GM18508 (cell line): Measurements from ENCODE around the gene CDKL4.
A peak's percentile ranks its signal among the peaks of the same experiment; 100 is the strongest.
"Not testable (repeated sequence)": the region's sequence is repeated elsewhere in the genome, so short reads cannot be mapped to it uniquely, and the experiment has no call there.

Source experiments
- ATAC-seq: cut with Tn5 transposase; IDR thresholded peaks from one replicate; pipeline ENCODE4 v1.9.1; 2021; ENCODE audit warnings: moderate number of reproducible peaks; ENCODE audit not compliant: insufficient read depth, unreplicated experiment

Gene CDKL4

DNA sequence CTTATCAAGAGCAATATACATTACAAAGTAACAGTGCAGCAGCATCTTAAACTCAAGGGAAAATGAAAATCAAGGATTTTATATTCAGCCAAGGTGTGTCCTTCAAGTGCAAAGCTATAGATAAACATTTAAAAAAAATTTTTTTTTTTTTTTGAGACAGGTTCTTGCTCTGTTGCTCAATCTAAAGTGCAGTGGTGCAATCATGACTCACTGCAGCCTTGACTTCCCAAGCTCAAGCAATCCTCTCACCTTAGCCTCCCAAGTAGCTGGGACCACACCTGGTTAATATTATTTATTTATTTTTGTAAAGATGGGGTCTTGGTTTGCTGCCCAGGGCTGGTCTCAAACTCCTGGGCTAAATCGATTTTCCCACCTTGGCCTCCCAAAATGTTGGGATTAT, 9.0 kb downstream of the CDKL4 start:
- no peak for ATAC-seq

- no peak for ATAC-seq
These were observed 11.6 kb downstream of the CDKL4 start for GRCh38 chr2:39232141-39232540.

GRCh38 chr2:39228413-39229209, 15.2 kb downstream of the CDKL4 start:
- ATAC-seq = no peak

- peak; percentile 75 for ATAC-seq
These were observed 15.9 kb downstream of the CDKL4 start for GRCh38 chr2:39227628-39228412.

DNA sequence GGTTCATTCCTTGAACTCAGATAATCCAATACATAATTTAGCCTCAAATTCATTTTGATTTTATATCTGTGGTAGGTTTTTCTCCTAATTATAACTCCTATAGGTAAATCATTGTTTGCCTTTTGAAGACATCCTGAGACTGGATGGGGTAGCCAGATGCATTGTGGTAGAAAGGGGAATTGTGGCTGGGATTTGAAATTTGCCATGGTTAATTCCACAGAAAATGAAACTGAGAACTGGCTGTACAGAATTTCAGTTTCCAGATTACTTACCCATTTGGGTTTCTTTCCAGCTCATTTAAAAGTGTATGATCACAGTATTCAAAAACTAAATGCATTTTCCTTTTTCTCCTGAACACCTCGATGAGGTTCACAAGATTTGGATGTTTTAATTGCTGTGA, 18.2 kb downstream of the CDKL4 start:
- no peak for ATAC-seq

- ATAC-seq = no peak
These were observed 19.9 kb downstream of the CDKL4 start for GRCh38 chr2:39223909-39224308.

GRCh38 chr2:39221459-39221858, 22.3 kb downstream of the CDKL4 start:
- no peak for ATAC-seq

DNA sequence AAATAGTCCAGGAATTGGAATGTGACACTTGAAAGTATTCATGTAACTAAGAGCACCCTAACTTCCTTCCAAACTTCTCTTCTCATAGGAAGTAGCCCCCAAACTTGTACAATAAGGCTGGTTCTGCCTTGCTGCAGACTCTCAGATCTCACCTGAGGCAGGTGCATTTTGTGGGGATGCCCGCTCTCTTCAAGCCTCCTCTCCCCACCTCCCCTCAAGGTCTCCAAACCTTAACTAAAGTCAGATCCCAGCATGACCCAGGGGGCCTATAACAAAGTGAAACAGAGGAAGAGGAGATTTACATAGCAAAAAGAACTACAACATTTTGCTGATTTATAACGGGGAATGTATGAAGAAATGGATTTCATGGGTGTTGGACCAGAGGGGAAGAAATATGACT, 23.6 kb downstream of the CDKL4 start:
- no peak for ATAC-seq

DNA sequence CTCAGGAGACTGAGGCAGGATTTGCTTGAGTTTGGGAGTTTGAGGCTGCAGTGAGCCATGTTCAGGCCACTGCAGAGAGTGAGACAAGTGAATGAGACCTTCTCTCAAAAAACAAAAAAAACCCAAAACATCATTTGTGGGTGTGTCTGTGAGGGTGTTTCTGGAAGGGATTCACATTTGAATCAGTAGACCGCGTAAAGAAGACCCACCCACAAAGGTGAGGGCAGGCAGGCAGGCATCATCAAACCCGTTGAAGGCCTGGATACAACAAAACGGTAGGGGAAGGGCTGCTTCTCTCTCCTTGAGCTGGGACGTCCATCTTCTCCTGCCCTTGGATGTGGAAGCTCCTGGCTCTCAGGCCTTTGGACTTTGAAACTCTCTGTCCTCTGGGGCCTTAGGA, 25.4 kb downstream of the CDKL4 start:
- ATAC-seq = no peak

GRCh38 chr2:39217192-39217550, 26.6 kb downstream of the CDKL4 start:
- no peak for ATAC-seq

- ATAC-seq = no peak
These were observed 27.2 kb downstream of the CDKL4 start for GRCh38 chr2:39216346-39217191.

DNA sequence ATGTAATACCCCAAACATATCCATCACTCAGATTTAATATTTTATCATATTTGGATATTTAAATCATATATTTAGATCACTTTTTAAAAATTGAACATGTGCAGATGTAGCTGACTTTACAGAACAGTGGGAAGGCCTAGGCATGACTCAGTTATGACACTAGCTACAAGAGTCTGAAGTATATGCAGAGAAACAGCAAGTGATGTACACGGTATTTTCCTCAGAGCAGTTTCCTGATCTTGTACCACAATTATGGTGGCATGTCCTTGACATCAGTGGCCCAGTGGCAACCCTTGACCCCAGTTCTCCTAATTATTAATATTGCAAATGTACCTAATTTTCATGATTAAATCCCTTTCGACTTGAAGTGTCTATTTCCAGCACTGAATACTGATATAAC, 28.2 kb downstream of the CDKL4 start:
- ATAC-seq = no peak

- no peak for ATAC-seq
These were observed 30.8 kb downstream of the CDKL4 start for GRCh38 chr2:39213015-39213414.

DNA sequence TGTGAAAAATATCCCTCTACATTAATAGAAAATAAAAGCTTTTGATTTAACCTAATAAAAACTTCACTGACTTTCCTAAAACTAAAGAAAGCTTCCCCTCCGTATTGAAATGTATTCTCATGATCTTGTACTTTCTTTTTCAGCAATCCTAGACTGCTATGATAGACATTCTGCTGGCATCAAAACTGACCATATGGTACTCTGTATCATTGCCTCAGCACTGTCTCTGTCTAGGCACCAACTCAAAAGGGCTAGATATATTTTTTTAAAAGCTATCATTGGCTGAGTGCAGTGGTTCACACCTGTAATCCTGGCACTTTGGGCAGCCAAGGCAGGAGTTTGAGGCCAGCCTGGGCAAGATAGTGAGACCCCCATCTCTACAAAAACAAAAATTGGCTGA, 32.9 kb downstream of the CDKL4 start:
- ATAC-seq = no peak

GRCh38 chr2:39203382-39203781, 40.4 kb downstream of the CDKL4 start:
- no peak for ATAC-seq

DNA sequence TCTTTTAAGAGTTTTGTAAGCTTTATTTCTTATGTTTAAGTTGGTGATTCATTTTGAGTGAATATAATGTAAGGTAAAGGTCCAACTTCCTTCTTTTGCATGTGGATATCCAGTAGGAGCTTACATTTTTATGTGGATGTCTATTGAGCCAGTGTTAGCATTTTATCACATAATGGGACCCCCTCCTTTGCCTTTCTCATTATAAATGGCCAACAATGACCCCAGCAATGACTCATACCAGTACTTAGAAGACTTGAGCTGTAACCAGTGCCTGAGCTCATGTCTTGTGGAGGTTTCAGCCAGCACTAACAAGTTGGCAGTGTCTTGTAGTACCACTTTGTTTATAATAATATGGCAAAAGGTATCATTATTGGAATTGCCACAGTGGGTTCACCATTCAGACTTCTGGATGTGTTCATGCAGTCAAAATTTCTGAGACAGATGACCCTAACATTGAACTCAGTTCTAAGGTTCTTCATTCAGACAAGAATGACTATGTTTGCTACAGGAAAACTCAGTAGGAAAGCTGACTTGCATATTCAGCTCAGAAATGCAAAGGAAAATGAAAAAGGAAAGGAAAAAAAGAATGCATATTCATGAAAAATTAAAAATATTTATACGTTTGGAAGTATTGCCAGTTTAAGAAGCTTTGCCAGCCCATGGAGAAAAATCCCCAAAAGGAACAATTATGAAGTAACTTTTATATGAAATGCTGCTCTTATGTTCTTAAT, 41.0 kb downstream of the CDKL4 start:
- ATAC-seq = no peak

DNA sequence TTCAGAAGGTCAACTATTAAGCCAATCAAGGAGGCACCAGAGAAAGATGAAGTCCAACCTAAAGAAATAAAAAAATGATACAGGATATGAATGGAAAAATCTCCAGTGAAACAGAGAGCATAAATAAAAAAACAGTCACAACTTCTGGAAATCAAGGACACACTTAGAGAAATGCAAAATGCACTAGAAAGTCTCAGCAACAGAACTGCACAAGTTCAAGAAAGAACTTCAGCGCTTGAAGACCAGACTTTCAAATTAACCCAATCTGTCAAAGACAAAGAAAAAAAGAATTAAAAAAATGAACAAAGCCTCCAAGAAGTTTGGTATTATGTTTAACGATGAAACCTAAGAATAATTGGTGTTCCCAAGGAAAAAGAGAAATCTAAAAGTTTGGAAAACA, 46.8 kb downstream of the CDKL4 start:
- ATAC-seq = not testable (repeated sequence)

DNA sequence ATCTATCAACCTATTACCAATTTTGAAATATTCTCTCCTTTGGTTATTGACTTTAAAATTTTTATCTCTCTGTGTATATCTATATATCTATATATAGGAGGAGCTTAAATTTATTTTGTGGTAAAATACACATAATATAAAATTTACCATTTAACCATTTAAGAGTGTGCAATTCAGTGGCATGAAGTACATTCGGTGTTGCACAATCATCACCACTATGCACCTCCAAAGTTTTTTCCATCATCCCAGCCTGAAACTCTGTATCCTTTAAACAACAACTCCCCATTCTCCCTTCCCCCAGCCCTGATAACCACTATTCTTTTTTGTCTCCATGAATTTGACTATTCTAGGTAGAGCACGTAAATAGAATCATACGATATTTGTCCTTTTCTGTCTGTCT, 49.1 kb downstream of the CDKL4 start:
- ATAC-seq = no peak

GRCh38 chr2:39188960-39189494, 54.7 kb downstream of the CDKL4 start:
- ATAC-seq = no peak

- no peak for ATAC-seq
These were observed 60.1 kb downstream of the CDKL4 start for GRCh38 chr2:39183673-39184072.
